HFFc6 (cell line): ENCODE data around the gene RGSL1. TPM values are rescaled to one million over a fixed set of nuclear protein-coding genes. Genes with fewer than 3 reads are reported as not detected.

ENCODE experiments used
- DNase-seq: peaks from one replicate; pipeline ENCODE4 v3.0.0-alpha.2; 2018
- H3K27ac Mint-ChIP-seq: 2 replicates; pipeline ENCODE4 v1.8.0; 2020; ENCODE audit warnings: mild to moderate bottlenecking, mixed read lengths
- H3K27me3 Mint-ChIP-seq: 2 replicates; pipeline ENCODE4 v1.8.0; 2021; ENCODE audit warnings: mild to moderate bottlenecking, moderate library complexity, mixed read lengths; ENCODE audit not compliant: insufficient read depth
- H3K36me3 Mint-ChIP-seq: 2 replicates; pipeline ENCODE4 v1.8.0; 2021; ENCODE audit warnings: low read depth, mixed read lengths
- H3K4me1 Mint-ChIP-seq: 2 replicates; pipeline ENCODE4 v1.8.0; 2020; ENCODE audit warnings: low read depth, mixed read lengths
- H3K4me3 Mint-ChIP-seq: 2 replicates; pipeline ENCODE4 v1.8.0; 2020; ENCODE audit warnings: mild to moderate bottlenecking, moderate library complexity, mixed read lengths
- H3K9me3 Mint-ChIP-seq: 2 replicates; pipeline ENCODE4 v1.8.0; 2020; ENCODE audit warnings: mild to moderate bottlenecking, mixed read lengths
- total RNA-seq, 6 experiments: library from RNA; stranded (reverse); fragmentation: NEBNext Ultra II Directional; extraction: Animal tissue kit (Norgen Biotek cat#: 25700); gene quantifications; 2 replicates in 1 of 6; 3 replicates in 5 of 6; pipeline ENCODE4 v1.2.3, GENCODE V29; 2021
- TF ChIP-seq, protein P1 (sequence below): fragments of 200-600 bp; sonication (generic); IDR thresholded peaks from 2 replicates; pipeline ENCODE4 v1.5.0; 2021; ENCODE audit warnings: antibody characterized with exemption, mild to moderate bottlenecking

Gene RGSL1
- total RNA-seq, 6 experiments from 2014 or later: not detected

DNA sequence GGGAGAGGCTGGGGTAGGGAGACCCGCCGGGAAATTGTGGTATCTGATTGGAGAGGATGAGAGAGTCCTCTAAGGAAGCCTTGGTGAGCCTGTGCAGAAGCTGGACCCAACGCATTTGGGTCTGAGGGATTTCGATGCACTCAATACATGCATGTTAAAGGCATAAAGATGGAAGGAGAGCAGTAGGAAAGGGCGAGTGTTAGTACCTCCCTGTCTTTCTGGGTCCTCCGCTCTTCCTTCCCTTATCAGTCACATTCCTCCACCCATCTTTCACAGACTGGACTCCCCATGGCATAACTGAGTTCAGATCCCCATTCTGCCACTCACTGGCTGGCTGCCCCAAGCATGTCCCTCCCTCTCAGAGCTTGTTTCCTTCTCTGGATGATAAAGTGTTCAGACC lies 147.0 kb downstream of the RGSL1 start:
- DNase-seq: no peak
- H3K27me3 Mint-ChIP-seq: peaks cover 9% of the 10 kb centered on the region; the same call in 1 of the 2 replicates
- TF ChIP-seq, protein P1, sequence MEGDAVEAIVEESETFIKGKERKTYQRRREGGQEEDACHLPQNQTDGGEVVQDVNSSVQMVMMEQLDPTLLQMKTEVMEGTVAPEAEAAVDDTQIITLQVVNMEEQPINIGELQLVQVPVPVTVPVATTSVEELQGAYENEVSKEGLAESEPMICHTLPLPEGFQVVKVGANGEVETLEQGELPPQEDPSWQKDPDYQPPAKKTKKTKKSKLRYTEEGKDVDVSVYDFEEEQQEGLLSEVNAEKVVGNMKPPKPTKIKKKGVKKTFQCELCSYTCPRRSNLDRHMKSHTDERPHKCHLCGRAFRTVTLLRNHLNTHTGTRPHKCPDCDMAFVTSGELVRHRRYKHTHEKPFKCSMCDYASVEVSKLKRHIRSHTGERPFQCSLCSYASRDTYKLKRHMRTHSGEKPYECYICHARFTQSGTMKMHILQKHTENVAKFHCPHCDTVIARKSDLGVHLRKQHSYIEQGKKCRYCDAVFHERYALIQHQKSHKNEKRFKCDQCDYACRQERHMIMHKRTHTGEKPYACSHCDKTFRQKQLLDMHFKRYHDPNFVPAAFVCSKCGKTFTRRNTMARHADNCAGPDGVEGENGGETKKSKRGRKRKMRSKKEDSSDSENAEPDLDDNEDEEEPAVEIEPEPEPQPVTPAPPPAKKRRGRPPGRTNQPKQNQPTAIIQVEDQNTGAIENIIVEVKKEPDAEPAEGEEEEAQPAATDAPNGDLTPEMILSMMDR: no peak
- no peak overlapping the region for H3K4me3 Mint-ChIP-seq
- no peak overlapping the region for H3K27ac Mint-ChIP-seq
- H3K36me3 Mint-ChIP-seq: no peaks in the 10 kb centered on the region
- H3K9me3 Mint-ChIP-seq: no peaks in the 10 kb centered on the region
- peaks cover 16% of the 10 kb centered on the region for H3K4me1 Mint-ChIP-seq

DNA sequence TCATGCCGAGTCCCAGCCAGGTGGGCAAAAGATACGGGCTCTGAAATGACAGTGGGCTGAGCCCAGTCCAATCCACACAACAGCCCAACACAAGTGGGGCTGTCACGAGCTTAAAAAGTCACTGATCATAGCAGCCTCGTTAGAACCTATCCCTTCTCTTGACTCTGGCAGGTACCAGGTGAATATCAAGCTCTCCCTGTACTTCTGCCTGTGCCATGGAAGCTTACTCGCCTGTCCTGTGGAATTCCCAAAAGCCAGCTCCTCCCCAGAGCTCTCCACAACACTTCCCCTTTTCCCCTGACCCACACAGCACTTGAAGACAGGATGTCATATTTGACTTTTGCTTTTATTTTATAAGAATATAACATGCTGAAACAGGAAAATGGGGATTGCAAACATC lies 148.3 kb downstream of the RGSL1 start:
- H3K9me3 Mint-ChIP-seq: no peaks in the 10 kb centered on the region
- peaks cover 4% of the 10 kb centered on the region for H3K27me3 Mint-ChIP-seq
- DNase-seq: no peak
- H3K4me1 Mint-ChIP-seq: peaks cover 20% of the 10 kb centered on the region
- TF ChIP-seq, protein P1: no peak
- H3K27ac Mint-ChIP-seq: no peak overlapping the region
- H3K36me3 Mint-ChIP-seq: no peaks in the 10 kb centered on the region
- no peak overlapping the region for H3K4me3 Mint-ChIP-seq

DNA sequence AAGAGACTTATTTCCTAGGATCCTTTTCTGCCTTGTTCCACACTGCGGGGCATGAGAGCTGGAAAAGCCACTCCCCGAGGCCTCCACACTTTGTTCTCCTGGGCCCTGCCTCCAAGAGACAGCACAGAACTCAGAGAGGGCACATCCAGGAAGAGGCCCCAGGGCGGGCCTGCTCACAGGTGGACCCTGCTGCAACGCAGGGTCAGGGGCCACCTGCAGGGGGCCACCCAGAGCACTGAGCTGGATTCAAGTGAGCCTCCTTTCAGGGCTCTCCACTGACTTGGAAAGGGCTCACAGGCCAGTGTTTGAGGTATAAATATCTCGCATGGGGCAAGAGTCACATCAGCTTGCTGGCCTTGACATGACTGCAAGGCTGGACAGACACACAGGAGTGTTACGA lies 149.4 kb downstream of the RGSL1 start:
- H3K4me1 Mint-ChIP-seq: peaks cover 21% of the 10 kb centered on the region
- no peak for DNase-seq
- TF ChIP-seq, protein P1: peak; percentile 67
- no peak overlapping the region for H3K4me3 Mint-ChIP-seq
- peaks cover 2% of the 10 kb centered on the region for H3K27me3 Mint-ChIP-seq
- no peaks in the 10 kb centered on the region for H3K36me3 Mint-ChIP-seq
- H3K9me3 Mint-ChIP-seq: no peaks in the 10 kb centered on the region
- no peak overlapping the region for H3K27ac Mint-ChIP-seq

DNA sequence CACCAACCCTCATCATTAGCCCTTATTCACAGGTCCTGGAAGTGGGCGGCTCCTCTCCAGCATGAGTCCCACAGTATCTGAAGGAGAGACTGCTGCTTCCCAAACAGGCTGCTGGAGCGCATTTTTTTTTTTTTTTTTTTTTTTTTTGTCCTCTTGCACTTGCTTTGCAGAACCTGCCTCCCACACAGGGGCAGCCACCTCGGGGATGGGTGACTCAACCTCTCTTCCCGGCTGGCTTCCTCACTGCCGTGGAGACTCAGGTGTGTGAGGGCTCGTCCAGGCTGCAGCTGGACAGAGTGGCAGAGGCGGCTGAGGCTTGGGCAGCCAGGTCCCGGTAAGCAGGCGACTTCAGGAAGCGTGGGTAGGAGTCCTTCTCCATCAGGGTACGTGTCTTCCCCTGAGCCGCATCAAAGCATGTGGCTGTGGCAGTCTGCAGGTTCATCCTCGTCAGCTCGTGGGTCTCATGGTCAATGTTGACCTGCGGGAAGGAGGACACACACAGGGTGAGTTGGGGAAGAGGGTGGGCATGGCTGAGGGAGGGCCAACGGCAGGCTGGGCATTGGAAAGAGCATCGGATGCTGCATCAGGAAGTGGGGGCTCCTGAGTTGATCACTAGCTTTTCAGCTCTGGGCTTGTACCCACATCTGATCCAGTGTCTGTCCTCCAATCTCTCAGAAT lies 150.2 kb downstream of the RGSL1 start:
- Mint-ChIP-seq H3K27ac (no peak overlapping the region), H3K27me3 (peaks cover 2% of the 10 kb centered on the region), H3K36me3 (no peaks in the 10 kb centered on the region), H3K4me3 (no peak overlapping the region), H3K4me1 (peaks cover 18% of the 10 kb centered on the region), H3K9me3 (no peaks in the 10 kb centered on the region)
- no peak for DNase-seq
- TF ChIP-seq, protein P1: no peak

DNA sequence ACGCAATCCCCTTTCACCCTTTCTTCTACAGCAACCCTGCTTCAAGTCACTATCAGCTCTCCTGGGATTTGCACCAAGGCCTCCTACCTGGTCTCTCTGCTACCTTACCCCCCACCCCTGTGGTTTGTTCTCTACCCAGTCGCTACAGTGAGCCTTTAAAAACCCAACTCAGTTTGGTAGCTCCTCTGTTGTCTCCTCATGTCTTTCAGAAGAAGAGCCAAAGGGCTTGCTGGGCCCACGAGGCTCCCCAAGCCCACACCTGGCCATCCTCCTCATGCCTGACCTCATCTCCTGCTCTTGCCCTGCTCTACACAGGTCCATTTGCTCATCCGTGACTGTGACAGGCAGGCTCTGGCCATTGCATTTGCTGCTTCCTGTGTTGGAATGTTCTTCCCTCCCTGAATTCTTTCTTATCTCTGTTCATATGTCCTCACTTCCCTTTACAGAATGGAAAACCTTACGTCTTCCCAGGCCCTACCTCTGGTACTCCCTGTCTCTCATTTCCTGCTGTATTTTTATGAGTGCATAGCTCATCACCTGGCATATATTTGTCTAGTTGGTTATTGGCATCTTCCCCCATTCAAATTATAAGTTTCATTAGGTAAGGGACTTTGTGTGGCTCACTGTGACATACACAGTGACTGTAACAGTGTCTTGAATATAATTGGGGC lies 150.9 kb downstream of the RGSL1 start:
- Mint-ChIP-seq H3K4me3 (no peak overlapping the region), H3K27ac (no peak overlapping the region), H3K27me3 (no peaks in the 10 kb centered on the region; the same call in none of the 2 replicates), H3K36me3 (no peaks in the 10 kb centered on the region), H3K4me1 (peaks cover 18% of the 10 kb centered on the region), H3K9me3 (no peaks in the 10 kb centered on the region)
- DNase-seq: no peak
- TF ChIP-seq, protein P1: no peak
